BE2C (cell line): ENCODE data around the gene COL5A1.

Experiments
- DNase-seq: peaks from one replicate; pipeline ENCODE4 v3.0.0-alpha.2; 2020
- H3K27me3 ChIP-seq: fragments of 250-450 bp; sonication (Bioruptor Pico); 2 replicates; pipeline ENCODE4 v1.5.1; 2020; ENCODE audit warnings: mild to moderate bottlenecking
- H3K36me3 ChIP-seq: fragments of 250-450 bp; sonication (Bioruptor Pico); 2 replicates; pipeline ENCODE4 v1.5.1; 2020; ENCODE audit warnings: mild to moderate bottlenecking
- H3K4me1 ChIP-seq: fragments of 250-450 bp; sonication (Bioruptor Pico); 2 replicates; pipeline ENCODE4 v1.5.1; 2020
- H3K4me3 ChIP-seq: 2 replicates; pipeline ENCODE4 v1.5.1; 2011; ENCODE audit warnings: low read depth, low read length
- H3K9me3 ChIP-seq: fragments of 250-450 bp; sonication (Bioruptor Pico); 2 replicates; pipeline ENCODE4 v1.5.1; 2020
- TF ChIP-seq, protein P1 (sequence below): IDR thresholded peaks from 2 replicates; pipeline ENCODE4 v1.5.1; 2012; ENCODE audit warnings: mild to moderate bottlenecking, low read depth, low read length

The COL5A1 gene

DNA sequence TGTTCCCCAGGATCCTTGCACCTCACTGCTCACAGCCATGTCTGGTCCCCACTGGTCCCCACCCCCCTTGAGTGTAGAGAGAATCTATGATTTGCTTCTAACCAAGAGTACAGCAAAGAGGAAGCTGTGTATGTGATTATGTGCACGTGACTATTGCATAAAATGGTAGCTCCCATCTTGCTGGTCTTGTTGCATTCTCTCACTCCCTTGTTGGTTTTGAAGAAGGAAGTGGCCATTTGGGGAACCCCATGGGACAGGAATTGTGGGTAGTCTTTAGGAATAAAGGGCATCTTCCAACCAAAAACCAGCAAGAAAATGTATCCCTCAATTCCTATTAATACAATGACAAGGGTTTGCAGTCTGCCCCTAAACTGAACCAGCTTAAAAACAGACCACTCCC lies 233.8 kb downstream of the COL5A1 start:
- no peak for DNase-seq
- H3K4me1 ChIP-seq, result no peaks in the 10 kb centered on the region
- H3K36me3 ChIP-seq, result no peaks in the 10 kb centered on the region
- no peaks in the 10 kb centered on the region for H3K27me3 ChIP-seq
- H3K4me3 ChIP-seq, result no peak overlapping the region
- no peaks in the 10 kb centered on the region for H3K9me3 ChIP-seq
- TF ChIP-seq, protein P1, sequence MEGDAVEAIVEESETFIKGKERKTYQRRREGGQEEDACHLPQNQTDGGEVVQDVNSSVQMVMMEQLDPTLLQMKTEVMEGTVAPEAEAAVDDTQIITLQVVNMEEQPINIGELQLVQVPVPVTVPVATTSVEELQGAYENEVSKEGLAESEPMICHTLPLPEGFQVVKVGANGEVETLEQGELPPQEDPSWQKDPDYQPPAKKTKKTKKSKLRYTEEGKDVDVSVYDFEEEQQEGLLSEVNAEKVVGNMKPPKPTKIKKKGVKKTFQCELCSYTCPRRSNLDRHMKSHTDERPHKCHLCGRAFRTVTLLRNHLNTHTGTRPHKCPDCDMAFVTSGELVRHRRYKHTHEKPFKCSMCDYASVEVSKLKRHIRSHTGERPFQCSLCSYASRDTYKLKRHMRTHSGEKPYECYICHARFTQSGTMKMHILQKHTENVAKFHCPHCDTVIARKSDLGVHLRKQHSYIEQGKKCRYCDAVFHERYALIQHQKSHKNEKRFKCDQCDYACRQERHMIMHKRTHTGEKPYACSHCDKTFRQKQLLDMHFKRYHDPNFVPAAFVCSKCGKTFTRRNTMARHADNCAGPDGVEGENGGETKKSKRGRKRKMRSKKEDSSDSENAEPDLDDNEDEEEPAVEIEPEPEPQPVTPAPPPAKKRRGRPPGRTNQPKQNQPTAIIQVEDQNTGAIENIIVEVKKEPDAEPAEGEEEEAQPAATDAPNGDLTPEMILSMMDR, result no peak

DNA sequence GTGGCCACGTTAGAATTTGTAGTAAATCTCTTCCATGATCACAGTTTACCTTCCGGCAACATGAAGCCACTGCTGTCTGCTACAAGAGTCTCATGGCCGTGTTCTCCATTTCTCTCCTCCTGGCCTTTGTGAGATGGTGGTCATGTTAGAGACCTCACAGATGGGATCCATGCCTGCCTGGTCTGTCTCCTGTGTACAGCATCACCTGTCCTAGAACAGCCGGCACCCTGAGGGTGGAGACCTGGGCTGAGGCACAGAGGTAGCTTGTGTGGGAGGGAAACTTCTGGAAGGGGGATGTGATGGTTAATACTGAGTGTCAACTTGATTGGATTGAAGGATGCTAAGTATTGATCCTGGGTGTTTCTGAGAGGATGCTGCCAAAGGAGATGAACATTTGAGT lies 235.9 kb downstream of the COL5A1 start:
- Histone ChIP-seq H3K27me3 (no peaks in the 10 kb centered on the region), H3K9me3 (no peaks in the 10 kb centered on the region), H3K4me3 (no peak overlapping the region), H3K4me1 (no peaks in the 10 kb centered on the region), H3K36me3 (no peaks in the 10 kb centered on the region)
- DNase-seq, result no peak
- TF ChIP-seq, protein P1, result no peak

GRCh38 chr9:134879664-134880483 lies 238.3 kb downstream of the COL5A1 start:
- no peak for DNase-seq
- Histone ChIP-seq H3K9me3 (no peaks in the 10 kb centered on the region), H3K36me3 (no peaks in the 10 kb centered on the region), H3K27me3 (no peaks in the 10 kb centered on the region), H3K4me1 (no peaks in the 10 kb centered on the region), H3K4me3 (no peak overlapping the region)
- TF ChIP-seq, protein P1, result no peak

- Histone ChIP-seq H3K4me1 (no peaks in the 10 kb centered on the region), H3K4me3 (no peak within 1 kb of the TSS), H3K27me3 (no peaks in the 10 kb centered on the region), H3K9me3 (no peaks in the 10 kb centered on the region), H3K36me3 (no peaks in the 10 kb centered on the region)
- DNase-seq, result no peak
- TF ChIP-seq, protein P1, result no peak
Observed at GRCh38 chr9:134880484-134881312, 239.1 kb downstream of the COL5A1 start, which contains the start of gene FCN2. FCN2 (plus strand) TSS chr9:134880810; CDS start chr9:134880822, 12 bp downstream.

GRCh38 chr9:134881313-134881670 lies 239.7 kb downstream of the COL5A1 start:
- TF ChIP-seq, protein P1, result no peak
- DNase-seq, result no peak
- H3K4me1 ChIP-seq, result no peaks in the 10 kb centered on the region
- H3K9me3 ChIP-seq, result no peaks in the 10 kb centered on the region
- no peaks in the 10 kb centered on the region for H3K27me3 ChIP-seq
- no peaks in the 10 kb centered on the region for H3K36me3 ChIP-seq
- H3K4me3 ChIP-seq, result no peak overlapping the region
